Neutrophil (primary cell): ENCODE measurements around the gene ASPG.

Source experiments
- H3K27ac ChIP-seq: fragments of 200-600 bp; sonication (generic); 2 replicates; pipeline ENCODE4 v1.5.1; 2016; ENCODE audit warnings: mild to moderate bottlenecking, moderate library complexity
- H3K27me3 ChIP-seq: fragments of 200-600 bp; sonication (generic); 2 replicates; pipeline ENCODE4 v1.6.0; 2016; ENCODE audit warnings: mild to moderate bottlenecking
- H3K36me3 ChIP-seq: fragments of 200-600 bp; sonication (generic); 2 replicates; pipeline ENCODE4 v1.5.1; 2017
- H3K4me1 ChIP-seq, 2 experiments: fragments of 200-600 bp in 1 of 2; sonication (generic) in 1 of 2; 1 replicate in 1 of 2; 2 replicates in 1 of 2; pipeline versions ENCODE4 v1.5.1 to v1.6.1; 2013 to 2016; ENCODE audit warnings: low read depth in 1 of 2, low read length in 1 of 2, mild to moderate bottlenecking in 1 of 2, moderate library complexity in 1 of 2; ENCODE audit not compliant: control insufficient read depth in 1 of 2, insufficient read depth in 1 of 2
- H3K4me3 ChIP-seq, 2 experiments: fragments of 200-600 bp in 1 of 2; sonication (generic) in 1 of 2; 1 replicate in 1 of 2; 2 replicates in 1 of 2; pipeline ENCODE4 v1.5.1; 2013 to 2016; ENCODE audit warnings: low read depth in 1 of 2, low read length in 1 of 2, mild to moderate bottlenecking in 1 of 2, moderate library complexity in 1 of 2
- H3K9me3 ChIP-seq: fragments of 200-600 bp; sonication (generic); 2 replicates; pipeline ENCODE4 v1.5.1; 2016
- CTCF ChIP-seq: fragments of 200-600 bp; sonication (generic); IDR thresholded peaks from 2 replicates; pipeline ENCODE4 v1.5.1; 2016; ENCODE audit warnings: antibody characterized with exemption

The ASPG gene

GRCh38 chr14:104110491-104111209 is 25.1 kb downstream of the ASPG start:
- Histone ChIP-seq H3K27me3 (peaks cover 24% of the 10 kb centered on the region), H3K4me1 (no peaks in the 10 kb centered on the region), H3K4me3 (no peak overlapping the region), H3K9me3 (no peaks in the 10 kb centered on the region), H3K36me3 (no peaks in the 10 kb centered on the region), H3K27ac (no peak overlapping the region)
- TF ChIP-seq CTCF = no peak

GRCh38 chr14:104111301-104112112 is 26.0 kb downstream of the ASPG start:
- Histone ChIP-seq H3K27ac (no peak overlapping the region), H3K36me3 (no peaks in the 10 kb centered on the region), H3K4me3 (no peak overlapping the region), H3K27me3 (peaks cover 32% of the 10 kb centered on the region), H3K4me1 (no peaks in the 10 kb centered on the region), H3K9me3 (no peaks in the 10 kb centered on the region)
- TF ChIP-seq CTCF = no peak

- no peak for TF ChIP-seq CTCF
- Histone ChIP-seq H3K4me3 (no peak overlapping the region), H3K27me3 (peaks cover 38% of the 10 kb centered on the region), H3K4me1 (no peaks in the 10 kb centered on the region), H3K9me3 (no peaks in the 10 kb centered on the region), H3K36me3 (no peaks in the 10 kb centered on the region), H3K27ac (no peak overlapping the region)
Observed at GRCh38 chr14:104112113-104112505, 26.6 kb downstream of the ASPG start.

GRCh38 chr14:104112609-104113571 is 27.4 kb downstream of the ASPG start:
- no peak for TF ChIP-seq CTCF
- no peak overlapping the region for H3K4me3 ChIP-seq
- H3K27me3 ChIP-seq = peaks cover 46% of the 10 kb centered on the region
- no peaks in the 10 kb centered on the region for H3K4me1 ChIP-seq
- no peaks in the 10 kb centered on the region for H3K9me3 ChIP-seq
- no peak overlapping the region for H3K27ac ChIP-seq
- no peaks in the 10 kb centered on the region for H3K36me3 ChIP-seq

- peaks cover 56% of the 10 kb centered on the region for H3K27me3 ChIP-seq
- no peaks in the 10 kb centered on the region for H3K9me3 ChIP-seq
- TF ChIP-seq CTCF = no peak
- no peaks in the 10 kb centered on the region for H3K36me3 ChIP-seq
- H3K4me3 ChIP-seq = no peak overlapping the region
- no peak overlapping the region for H3K27ac ChIP-seq
- H3K4me1 ChIP-seq = no peaks in the 10 kb centered on the region
Observed at GRCh38 chr14:104113631-104114420, 28.3 kb downstream of the ASPG start.
